HG03354 (cell line): ENCODE results near the gene LAMA5.

ENCODE experiments used
- ATAC-seq: cut with Tn5 transposase; IDR thresholded peaks from one replicate; pipeline ENCODE4 v1.9.1; 2021; ENCODE audit warnings: mild to moderate bottlenecking; ENCODE audit not compliant: unreplicated experiment, poor library complexity, severe bottlenecking

LAMA5 gene

GRCh38 chr20:62321975-62322374 is 45.1 kb downstream of the LAMA5 start:
- ATAC-seq = no peak

GRCh38 chr20:62321521-62321948 is 45.6 kb downstream of the LAMA5 start:
- no peak for ATAC-seq

- no peak for ATAC-seq
Measured at GRCh38 chr20:62320581-62321354, 46.3 kb downstream of the LAMA5 start.

GRCh38 chr20:62319346-62319909 is 47.7 kb downstream of the LAMA5 start:
- ATAC-seq = no peak

- no peak for ATAC-seq
Measured at GRCh38 chr20:62318400-62319345, 48.4 kb downstream of the LAMA5 start.

- ATAC-seq = no peak
Measured at GRCh38 chr20:62317167-62317655, 49.9 kb downstream of the LAMA5 start.

GRCh38 chr20:62316331-62317166 is 50.6 kb downstream of the LAMA5 start:
- ATAC-seq = no peak

GRCh38 chr20:62315773-62316172 is 51.3 kb downstream of the LAMA5 start:
- no peak for ATAC-seq

- no peak for ATAC-seq
Measured at GRCh38 chr20:62314711-62315302, 52.3 kb downstream of the LAMA5 start.

- no peak for ATAC-seq
Measured at GRCh38 chr20:62314339-62314638, 52.8 kb downstream of the LAMA5 start.

- ATAC-seq = no peak
Measured at GRCh38 chr20:62313460-62314338, 53.4 kb downstream of the LAMA5 start.

- ATAC-seq = no peak
Measured at GRCh38 chr20:62313021-62313420, 54.1 kb downstream of the LAMA5 start.

GRCh38 chr20:62312662-62312977 is 54.5 kb downstream of the LAMA5 start:
- ATAC-seq = no peak

GRCh38 chr20:62311832-62312661 is 55.1 kb downstream of the LAMA5 start:
- no peak for ATAC-seq

- no peak for ATAC-seq
Measured at GRCh38 chr20:62311150-62311549, 56.0 kb downstream of the LAMA5 start.

GRCh38 chr20:62310757-62311121 is 56.4 kb downstream of the LAMA5 start:
- ATAC-seq = no peak

- no peak for ATAC-seq
Measured at GRCh38 chr20:62309947-62310756, 57.0 kb downstream of the LAMA5 start.
